ENCODE measurements around the gene NLRC5.
"Not testable (repeated sequence)": the region's sequence is repeated elsewhere in the genome, so short reads cannot be mapped to it uniquely, and the experiment has no call there.

NLRC5 gene

GRCh38 chr16:56960681-56961281 lies 28.6 kb upstream of the NLRC5 start:
- no peak for DNase-seq (ENCODE audit: low read depth in 2 of 2)

GRCh38 chr16:56961386-56961785 lies 28.0 kb upstream of the NLRC5 start:
- no peak for DNase-seq (ENCODE audit: low read depth in 2 of 2)

GRCh38 chr16:56961851-56962281 lies 27.5 kb upstream of the NLRC5 start, which contains the start of gene CETP:
Gene CETP (plus strand): TSS chr16:56961950. CDS start chr16:56961980, 30 bp downstream.
- no peak for DNase-seq (ENCODE audit: low read depth in 2 of 2)

GRCh38 chr16:56964243-56965148 lies 24.9 kb upstream of the NLRC5 start:
- DNase-seq (ENCODE audit: low read depth in 2 of 2), result peak; percentile 84 to 85

GRCh38 chr16:56965149-56966092 lies 23.9 kb upstream of the NLRC5 start:
- no peak for DNase-seq (ENCODE audit: low read depth in 2 of 2)

- DNase-seq (ENCODE audit: low read depth in 2 of 2), result no peak
Measured at GRCh38 chr16:56966093-56966475, 23.3 kb upstream of the NLRC5 start.

GRCh38 chr16:56967733-56968132 lies 21.6 kb upstream of the NLRC5 start:
- DNase-seq (ENCODE audit: low read depth in 2 of 2), result no peak

- DNase-seq (ENCODE audit: low read depth in 2 of 2), result no peak
Measured at GRCh38 chr16:56969769-56970168, 19.6 kb upstream of the NLRC5 start.

- no peak for DNase-seq (ENCODE audit: low read depth in 2 of 2)
Measured at GRCh38 chr16:56970934-56971767, 18.2 kb upstream of the NLRC5 start.

- DNase-seq (ENCODE audit: low read depth in 2 of 2), result no peak
Measured at GRCh38 chr16:56971768-56972043, 17.7 kb upstream of the NLRC5 start.

GRCh38 chr16:56972403-56973293 lies 16.7 kb upstream of the NLRC5 start:
- DNase-seq (ENCODE audit: low read depth in 2 of 2), result no peak

- DNase-seq (ENCODE audit: low read depth in 2 of 2), result no peak
Measured at GRCh38 chr16:56973294-56973689, 16.1 kb upstream of the NLRC5 start.

GRCh38 chr16:56973899-56974298 lies 15.5 kb upstream of the NLRC5 start:
- not testable (repeated sequence) for DNase-seq (ENCODE audit: low read depth in 2 of 2)

GRCh38 chr16:56974549-56975300 lies 14.6 kb upstream of the NLRC5 start:
- no peak for DNase-seq (ENCODE audit: low read depth in 2 of 2)

GRCh38 chr16:56975714-56976113 lies 13.6 kb upstream of the NLRC5 start:
- no peak for DNase-seq (ENCODE audit: low read depth in 2 of 2)

GRCh38 chr16:56977216-56977615 lies 12.1 kb upstream of the NLRC5 start:
- DNase-seq (ENCODE audit: low read depth in 2 of 2), result no peak

- no peak for DNase-seq (ENCODE audit: low read depth in 2 of 2)
Measured at GRCh38 chr16:56977823-56978430, 11.4 kb upstream of the NLRC5 start.

GRCh38 chr16:56980201-56980535 lies 9.2 kb upstream of the NLRC5 start:
- DNase-seq (ENCODE audit: low read depth in 2 of 2), result no peak

Data from stimulated activated CD8-positive, alpha-beta memory T cell treated with anti-CD3 and anti-CD28 coated beads, Interleukin-7, amount 100 ng/mL, for 4 hours (primary cell).